Endothelial cell of umbilical vein (primary cell): Measurements from ENCODE around the gene RRM2. TPM values are rescaled to one million over a fixed set of nuclear protein-coding genes. Genes with fewer than 3 reads are reported as not detected.

Source experiments
- BruUV-seq: library from RNA; stranded (reverse); fragments of 400-500 nt; replicated peaks from 2 replicates; lab custom pipeline; 2021; lab: Mats Ljungman, UMichigan
- CTCF ChIA-PET: fragments of 300-600, 350-600 bp; sonication (Branson Sonifier 250); formaldehyde crosslinking; loops from one replicate; lab custom pipeline; 2021; ENCODE audit warnings: antibody characterized with exemption, inconsistent platforms; lab: Charles Lee
- POLR2A ChIA-PET: fragments of 300-600, 350-600 bp; sonication (Branson Sonifier 250); formaldehyde crosslinking; loops from one replicate; lab custom pipeline; 2021; ENCODE audit warnings: antibody characterized with exemption, inconsistent platforms; lab: Charles Lee
- DNase-seq: peaks from one replicate; pipeline ENCODE4 v3.0.0-alpha.2; 2011; ENCODE audit warnings: low read depth, low spot score
- FAIRE-seq: peaks from 2 replicates; lab custom pipeline; 2011; peaks lifted over from hg19 to GRCh38; lab: Jason Lieb, UNC
- H2AFZ ChIP-seq: 2 replicates; pipeline ENCODE4 v1.6.0; 2012; ENCODE audit warnings: low read depth, low read length, control low read depth, inconsistent platforms
- H3K27ac ChIP-seq: 2 replicates; pipeline ENCODE4 v1.5.1; 2011; ENCODE audit warnings: low read depth, mild to moderate bottlenecking, control low read depth, low read length, moderate library complexity; ENCODE audit not compliant: insufficient read depth
- H3K27me3 ChIP-seq, 2 experiments: 2 replicates each; pipeline versions ENCODE4 v1.6.0 to v1.6.1; 2011; ENCODE audit warnings: low read length in 2 of 2, mixed read lengths in 1 of 2; ENCODE audit not compliant: control insufficient read depth in 2 of 2, insufficient read depth in 2 of 2
- H3K36me3 ChIP-seq, 2 experiments: 2 replicates in 1 of 2; 3 replicates in 1 of 2; pipeline ENCODE4 v1.5.1; 2011; ENCODE audit warnings: low read length in 2 of 2, mild to moderate bottlenecking in 1 of 2, moderate library complexity in 1 of 2; ENCODE audit not compliant: control insufficient read depth in 2 of 2, insufficient read depth in 2 of 2; ENCODE audit errors: extremely low read depth in 1 of 2
- H3K4me1 ChIP-seq: 3 replicates; pipeline ENCODE4 v1.5.1; 2011; ENCODE audit warnings: mild to moderate bottlenecking, low read length; ENCODE audit not compliant: control insufficient read depth, insufficient read depth; ENCODE audit errors: extremely low read depth
- H3K4me2 ChIP-seq: 2 replicates; pipeline ENCODE4 v1.6.1; 2011; ENCODE audit warnings: low read length, control low read depth, mixed read lengths; ENCODE audit not compliant: insufficient read depth
- H3K4me3 ChIP-seq, 3 experiments: fragments of 200-600 bp in 1 of 3; sonication (generic), shearing (Covaris generic) in 1 of 3; replicated peaks in 1 of 3; 2 replicates each; pipeline ENCODE4 v1.5.1; 2011 to 2016; ENCODE audit warnings: control low read depth in 3 of 3, low read length in 3 of 3, mild to moderate bottlenecking in 2 of 3, inconsistent platforms in 1 of 3, low read depth in 1 of 3, moderate library complexity in 1 of 3; ENCODE audit not compliant: insufficient read depth in 1 of 3
- H3K79me2 ChIP-seq: 2 replicates; pipeline ENCODE4 v1.6.0; 2012; ENCODE audit warnings: low read length, inconsistent platforms; ENCODE audit not compliant: control insufficient read depth, insufficient read depth
- H3K9ac ChIP-seq: replicated peaks from 2 replicates; pipeline ENCODE3; 2011; ENCODE audit warnings: low read length, control low read depth; ENCODE audit not compliant: insufficient read depth; ENCODE audit errors: extremely low read depth
- H3K9me1 ChIP-seq: replicated peaks from 3 replicates; pipeline ENCODE4 v1.6.0; 2011; ENCODE audit warnings: mild to moderate bottlenecking, low read length; ENCODE audit not compliant: control insufficient read depth, insufficient read depth; ENCODE audit errors: extremely low read depth
- H3K9me3 ChIP-seq: replicated peaks from 2 replicates; pipeline ENCODE4 v1.5.1; 2012; ENCODE audit warnings: low read length, inconsistent platforms; ENCODE audit not compliant: control insufficient read depth, insufficient read depth
- H4K20me1 ChIP-seq: replicated peaks from 2 replicates; pipeline ENCODE3; 2011; ENCODE audit warnings: mild to moderate bottlenecking, low read length; ENCODE audit not compliant: control insufficient read depth, insufficient read depth; ENCODE audit errors: extremely low read depth
- CTCF ChIP-seq, 2 donors: IDR thresholded peaks; 1 replicate in 1 of 2; 2 replicates in 1 of 2; pipeline ENCODE4 v1.5.1; 2011; ENCODE audit warnings: low read length in 2 of 2, mild to moderate bottlenecking in 2 of 2, moderate library complexity in 2 of 2, control low read depth in 1 of 2, inconsistent platforms in 1 of 2, low read depth in 1 of 2; ENCODE audit not compliant: insufficient read depth in 1 of 2; ENCODE audit errors: extremely low read depth in 1 of 2
- EZH2 ChIP-seq: IDR thresholded peaks from 2 replicates; pipeline ENCODE4 v1.6.1; 2012; ENCODE audit warnings: borderline replicate concordance, low read depth, mild to moderate bottlenecking, moderate library complexity, low read length, inconsistent platforms; ENCODE audit not compliant: severe bottlenecking
- FOS ChIP-seq: IDR thresholded peaks from 2 replicates; pipeline ENCODE4 v1.6.1; 2011; ENCODE audit warnings: mild to moderate bottlenecking, low read length, moderate library complexity, borderline replicate concordance; ENCODE audit not compliant: insufficient read depth
- GATA2 ChIP-seq: IDR thresholded peaks from 2 replicates; pipeline ENCODE4 v1.7.0; 2011; ENCODE audit warnings: low read depth, mild to moderate bottlenecking, moderate library complexity, mixed read lengths, low read length; ENCODE audit not compliant: insufficient read length, insufficient read depth
- JUN ChIP-seq: IDR thresholded peaks from 2 replicates; pipeline ENCODE4 v1.6.1; 2011; ENCODE audit warnings: borderline replicate concordance, low read depth; ENCODE audit not compliant: insufficient read length, insufficient read depth
- MAX ChIP-seq: IDR thresholded peaks from 2 replicates; pipeline ENCODE4 v1.6.1; 2011; ENCODE audit not compliant: insufficient read depth, insufficient read length
- MYC ChIP-seq: IDR thresholded peaks from one replicate; pipeline ENCODE4 v1.6.1; 2011; ENCODE audit warnings: mild to moderate bottlenecking, low read depth, low read length
- POLR2A ChIP-seq: IDR thresholded peaks from 2 replicates; pipeline ENCODE4 v1.6.1; 2012; ENCODE audit warnings: low read depth, mild to moderate bottlenecking, control low read depth, low read length
- POLR2AphosphoS5 ChIP-seq: IDR thresholded peaks from 2 replicates; pipeline ENCODE4 v1.6.1; 2012; ENCODE audit warnings: low read depth, mild to moderate bottlenecking, control low read depth, low read length, moderate library complexity; ENCODE audit not compliant: insufficient read depth
- dilution Hi-C: fragments of 300-500 bp; cut with MboI; formaldehyde crosslinking; loops from one replicate; pipeline ENCODE4 v1.15.0; 2019; ENCODE audit warnings: low sequenced_read_pairs; ENCODE audit not compliant: extremely low pct_ligation_motif_present
- intact Hi-C: fragments of 100-400 bp; cut with micrococcal nuclease; formaldehyde crosslinking; loops from one replicate; pipeline ENCODE4 v1.10.0; 2022
- polyA plus RNA-seq, 4 experiments: library from polyadenylated mRNA; depleted of rRNA in 3 of 4; stranded (reverse) in 3 of 4; unstranded in 1 of 4; fragments of >200 nt; gene quantifications; 2 replicates each; pipeline versions ENCODE4 v1.2.1 to v1.2.3, GENCODE V29; 2011 to 2012; ENCODE audit warnings: missing spikeins in 1 of 4
- total RNA-seq: library from RNA; stranded (reverse); gene quantifications from 2 replicates; pipeline ENCODE4 v1.2.3, GENCODE V29; 2021

The RRM2 gene
- total and polyA plus RNA-seq, 2 donors (not counting 3 experiments of a cell fraction or from before 2014, with no cell fraction given), result 40.9 to 246 TPM

GRCh38 chr2:10171006-10171800 lies 48.7 kb downstream of the RRM2 start:
- POLR2A ChIA-PET, result no interaction called here
- dilution Hi-C loops, result no loop called here

More at GRCh38 chr2:10171006-10171800, 48.7 kb downstream of the RRM2 start:
- FAIRE-seq, result no peak
- Histone ChIP-seq H3K79me2 (no peaks in the 10 kb centered on the region), H2AFZ (no peak overlapping the region), H4K20me1 (no peaks in the 10 kb centered on the region), H3K27me3 (no peaks in the 10 kb centered on the region), H3K4me2 (no peak overlapping the region), H3K4me1 (peaks cover 21% of the 10 kb centered on the region), H3K9me3 (no peaks in the 10 kb centered on the region), H3K9me1 (no peaks in the 10 kb centered on the region), H3K4me3 (no peak overlapping the region), H3K27ac (peak overlapping the region; percentile 73), H3K9ac (no peak overlapping the region), H3K36me3 (no peaks in the 10 kb centered on the region)
- DNase-seq, result no peak
- CTCF ChIA-PET, result interaction anchor here (0.6 to 3.6 kb wide), 7 partner anchors 8 to 211 kb away, joined by 3 to 25 read pairs (median 3); no protein-coding TSS in a partner anchor
- BruUV-seq, result no TSS peak
- TF ChIP-seq POLR2AphosphoS5 (no peak), FOS (no peak), JUN (no peak), MYC (no peak), GATA2 (no peak), POLR2A (no peak), MAX (no peak), EZH2 (no peak), CTCF (IDR thresholded peaks at IDR 0.05; ENCODE audit: extremely low read depth in 1 of 2, insufficient read depth in 1 of 2, low read depth in 1 of 2, low read length in 2 of 2) (no peak)
- intact Hi-C loops, result no loop called here
